Left ventricle myocardium inferior (tissue), 1 donor: ENCODE data around the gene TAF13. TPM values are rescaled to one million over a fixed set of nuclear protein-coding genes. Genes with fewer than 3 reads are reported as not detected.

ENCODE experiments used
- DNase-seq: peaks from one replicate; pipeline ENCODE4 v3.0.0-alpha.2; 2020
- H3K27ac ChIP-seq: fragments of 200-600 bp; replicated peaks from 2 replicates; pipeline ENCODE4 v1.8.0; 2021
- H3K27me3 ChIP-seq: fragments of 200-600 bp; 2 replicates; pipeline ENCODE4 v1.8.0; 2021; ENCODE audit warnings: low read depth
- H3K36me3 ChIP-seq: fragments of 200-600 bp; 2 replicates; pipeline ENCODE4 v1.8.0; 2021
- H3K4me1 ChIP-seq: fragments of 200-600 bp; 2 replicates; pipeline ENCODE4 v1.8.0; 2021
- H3K4me3 ChIP-seq: fragments of 200-600 bp; 2 replicates; pipeline ENCODE4 v1.8.0; 2021; ENCODE audit warnings: mild to moderate bottlenecking, moderate library complexity
- H3K9me3 ChIP-seq: fragments of 200-600 bp; replicated peaks from 2 replicates; pipeline ENCODE4 v1.8.0; 2021
- CTCF ChIP-seq: fragments of 200-600 bp; IDR thresholded peaks from 2 replicates; pipeline ENCODE4 v1.8.0; 2021; ENCODE audit warnings: antibody characterized with exemption, mild to moderate bottlenecking, borderline replicate concordance
- intact Hi-C: fragments of 100-400 bp; cut with micrococcal nuclease; formaldehyde crosslinking; loops from one replicate; pipeline ENCODE4 v1.11.0; 2022
- total RNA-seq: library from RNA; stranded (reverse); fragmentation: NEBNext Ultra II Directional; extraction: Animal tissue kit (Norgen Biotek cat#: 25700); gene quantifications from one replicate; pipeline ENCODE4 v1.2.1, GENCODE V29; 2021
- donor health status: DM: no; HTN: yes; CAD: no; lungs with severe emphysema.

The TAF13 gene
- total RNA-seq, 1 donor from 2014 or later = 71.6 TPM

DNA sequence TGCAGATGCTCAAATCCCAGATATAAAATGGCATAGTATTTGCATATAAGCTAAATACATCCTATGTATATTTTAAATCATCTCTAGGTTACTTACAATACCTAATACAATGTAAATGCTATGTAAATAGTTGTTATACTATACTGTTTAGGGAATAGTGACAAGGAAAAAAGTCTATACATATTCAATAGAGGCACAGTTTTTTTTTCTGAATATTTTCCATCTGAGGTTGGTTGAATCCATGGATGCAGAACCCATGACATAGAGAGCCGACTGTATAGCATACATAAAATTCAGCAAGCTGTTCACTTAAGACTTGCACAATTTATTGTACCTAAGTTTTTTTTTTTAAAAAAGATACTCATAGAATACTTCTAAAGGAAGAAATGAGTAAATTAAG, 6.5 kb downstream of the TAF13 start:
- DNase-seq = no peak
- H3K4me1 ChIP-seq = peaks cover 18% of the 10 kb centered on the region
- no peaks in the 10 kb centered on the region for H3K27me3 ChIP-seq
- intact Hi-C loops = no loop called here
- no peak overlapping the region for H3K27ac ChIP-seq
- H3K4me3 ChIP-seq = no peak overlapping the region
- peaks cover 68% of the 10 kb centered on the region for H3K36me3 ChIP-seq
- no peak for TF ChIP-seq CTCF
- H3K9me3 ChIP-seq = no peaks in the 10 kb centered on the region

DNA sequence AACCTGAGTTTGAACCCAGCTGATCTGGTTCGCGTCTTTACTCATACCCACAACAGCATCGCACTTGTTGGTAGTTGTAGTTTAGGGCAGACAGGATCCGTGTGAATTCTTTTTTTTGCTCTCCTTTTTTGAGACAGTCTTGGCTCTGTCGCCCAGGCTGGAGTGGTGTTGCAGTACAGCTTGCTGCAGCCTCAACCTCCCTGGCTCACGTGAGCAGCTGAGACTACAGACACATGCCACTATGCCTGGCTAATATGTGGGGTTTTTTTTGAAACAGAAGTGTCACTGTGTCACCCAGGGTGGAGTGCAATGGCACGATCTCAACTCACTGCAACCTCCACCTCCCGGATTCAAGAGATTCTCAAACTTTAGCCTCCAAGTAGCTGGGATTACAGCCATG, 7.9 kb downstream of the TAF13 start:
- H3K9me3 ChIP-seq = no peaks in the 10 kb centered on the region
- H3K4me1 ChIP-seq = peaks cover 17% of the 10 kb centered on the region
- H3K27ac ChIP-seq = no peak overlapping the region
- no peaks in the 10 kb centered on the region for H3K27me3 ChIP-seq
- no peak for TF ChIP-seq CTCF
- peaks cover 71% of the 10 kb centered on the region for H3K36me3 ChIP-seq
- no peak overlapping the region for H3K4me3 ChIP-seq
- intact Hi-C loops = no loop called here
- DNase-seq = no peak

GRCh38 chr1:109065137-109065536, 10.7 kb downstream of the TAF13 start:
- no peak for TF ChIP-seq CTCF
- DNase-seq = no peak
- intact Hi-C loops = no loop called here
- Histone ChIP-seq H3K27ac (no peak overlapping the region), H3K4me1 (peaks cover 7% of the 10 kb centered on the region), H3K9me3 (no peaks in the 10 kb centered on the region), H3K36me3 (peaks cover 61% of the 10 kb centered on the region), H3K27me3 (no peaks in the 10 kb centered on the region), H3K4me3 (no peak overlapping the region)

DNA sequence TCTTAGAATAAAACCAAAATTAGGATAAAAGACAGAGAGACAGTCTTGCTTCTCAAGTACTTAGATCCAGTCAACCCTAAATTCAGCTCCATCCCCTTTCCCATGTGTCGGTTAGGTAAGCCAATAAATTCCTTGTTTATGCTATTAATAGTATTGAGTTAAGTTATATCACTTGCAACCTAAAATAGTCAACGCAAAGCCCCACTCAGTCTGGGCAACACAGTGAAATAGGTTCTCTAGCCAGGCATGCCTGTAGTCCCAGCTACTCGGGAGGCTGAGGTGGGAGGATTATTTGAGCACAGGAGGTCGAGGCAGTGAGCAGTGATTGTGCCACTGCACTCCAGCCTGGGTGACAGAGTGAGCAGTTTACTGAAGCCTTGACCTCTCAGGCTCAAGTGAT, 14.6 kb downstream of the TAF13 start:
- H3K4me3 ChIP-seq = no peak overlapping the region
- DNase-seq = no peak
- no peaks in the 10 kb centered on the region for H3K4me1 ChIP-seq
- no peak for TF ChIP-seq CTCF
- no peaks in the 10 kb centered on the region for H3K27me3 ChIP-seq
- intact Hi-C loops = no loop called here
- peaks cover 36% of the 10 kb centered on the region for H3K36me3 ChIP-seq
- H3K9me3 ChIP-seq = no peaks in the 10 kb centered on the region
- peak overlapping the region; percentile 4 for H3K27ac ChIP-seq

DNA sequence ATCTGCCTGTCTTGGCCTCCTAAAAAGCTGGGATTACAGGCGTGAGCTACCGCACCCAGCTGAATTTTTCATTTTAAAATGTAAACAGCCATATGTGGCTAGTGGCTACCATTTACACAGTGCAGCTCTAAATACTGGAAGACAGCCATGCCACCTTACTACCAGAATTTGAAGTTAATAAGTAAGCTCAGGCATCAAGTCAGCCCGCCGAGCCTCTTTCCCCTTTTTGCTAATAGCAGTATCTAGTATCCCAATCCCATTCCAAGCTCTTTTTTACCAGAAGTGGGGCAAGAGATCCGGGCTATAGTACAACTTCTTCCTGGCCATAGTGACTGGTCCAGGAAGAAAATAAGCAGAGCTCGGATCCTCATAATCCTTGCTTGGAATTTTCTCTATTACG, 15.1 kb downstream of the TAF13 start:
- H3K27ac ChIP-seq = peak overlapping the region; percentile 4
- intact Hi-C loops = no loop called here

More for the DNA sequence above, 15.1 kb downstream of the TAF13 start:
- H3K36me3 ChIP-seq = peaks cover 31% of the 10 kb centered on the region
- no peak for DNase-seq
- no peaks in the 10 kb centered on the region for H3K4me1 ChIP-seq
- H3K9me3 ChIP-seq = no peaks in the 10 kb centered on the region
- no peaks in the 10 kb centered on the region for H3K27me3 ChIP-seq
- no peak overlapping the region for H3K4me3 ChIP-seq
- TF ChIP-seq CTCF = no peak
